Body of pancreas (tissue), 4 donors: ENCODE results near the gene ARHGEF39.

ENCODE experiments used
- CTCF ChIP-seq, 7 experiments: fragments of 450-650 bp in 4 of 7; fragments of 200-600 bp in 3 of 7; sonication (generic) in 3 of 7; IDR thresholded peaks; one replicate each; pipeline ENCODE4 v1.5.1; 2016 to 2019; ENCODE audit warnings: antibody characterized with exemption in 7 of 7
- POLR2A ChIP-seq, 3 donors: fragments of 450-650 bp; IDR thresholded peaks; one replicate each; pipeline ENCODE4 v1.6.1; 2016; ENCODE audit warnings: antibody characterized with exemption in 3 of 3, mild to moderate bottlenecking in 2 of 3

- TF ChIP-seq CTCF (IDR thresholded peaks at IDR 0.05) = no peak
- TF ChIP-seq POLR2A (IDR thresholded peaks at IDR 0.05) = no peak
Measured at GRCh38 chr9:35679766-35680330, 14.9 kb upstream of the ARHGEF39 start.
